CD4-positive, alpha-beta T cell (primary cell): Measurements from ENCODE around the gene DNAJC6. TPM values are rescaled to one million over a fixed set of nuclear protein-coding genes. Genes with fewer than 3 reads are reported as not detected.

Experiments used
- ATAC-seq: fragments of 200-7000 bp; cut with Tn5 transposase; one replicate; pipeline ENCODE4 v1.10.0; 2022; ENCODE audit warnings: mild to moderate bottlenecking; ENCODE audit not compliant: poor library complexity
- CTCF ChIA-PET: fragments of 350-600 bp; sonication (Branson Sonifier 250); formaldehyde crosslinking; loops from one replicate; lab custom pipeline; 2021; ENCODE audit warnings: antibody characterized with exemption, inconsistent platforms; lab: Charles Lee
- POLR2A ChIA-PET: fragments of 350-600 bp; sonication (Branson Sonifier 250); formaldehyde crosslinking; loops from one replicate; lab custom pipeline; 2021; ENCODE audit warnings: antibody characterized with exemption, inconsistent platforms; lab: Charles Lee
- DNase-seq, 14 experiments: peaks; one replicate each; pipeline ENCODE4 v3.0.0-alpha.2; 2013 to 2020; ENCODE audit warnings: mixed read lengths in 2 of 14
- H3K27ac ChIP-seq, 2 donors: one replicate each; pipeline versions ENCODE4 v1.5.1 to v1.7.0; 2013; ENCODE audit warnings: low read length in 2 of 2, low read depth in 1 of 2, mild to moderate bottlenecking in 1 of 2
- H3K27me3 ChIP-seq, 2 experiments: 1 replicate in 1 of 2; 2 replicates in 1 of 2; pipeline versions ENCODE4 v1.6.1 to v1.7.0; 2013; ENCODE audit warnings: low read length in 2 of 2, control low read depth in 1 of 2, mild to moderate bottlenecking in 1 of 2, moderate library complexity in 1 of 2; ENCODE audit not compliant: insufficient read depth in 2 of 2, control insufficient read depth in 1 of 2
- H3K36me3 ChIP-seq: one replicate; pipeline ENCODE4 v1.6.1; 2013; ENCODE audit warnings: low read length, control low read depth; ENCODE audit not compliant: insufficient read depth
- H3K4me1 ChIP-seq: one replicate; pipeline ENCODE4 v1.6.1; 2013; ENCODE audit warnings: low read length, control low read depth; ENCODE audit not compliant: insufficient read depth
- H3K4me3 ChIP-seq: one replicate; pipeline ENCODE4 v1.5.1; 2013; ENCODE audit warnings: mild to moderate bottlenecking, low read length, moderate library complexity
- H3K9me3 ChIP-seq, 2 experiments: 1 replicate in 1 of 2; 2 replicates in 1 of 2; pipeline versions ENCODE4 v1.6.1 to v1.7.0; 2013; ENCODE audit warnings: low read length in 2 of 2, mild to moderate bottlenecking in 2 of 2, control low read depth in 1 of 2, moderate library complexity in 1 of 2; ENCODE audit not compliant: control insufficient read depth in 1 of 2, insufficient read depth in 1 of 2
- H3K27ac Mint-ChIP-seq: one replicate; pipeline ENCODE4 v1.8.0; 2020; ENCODE audit warnings: mixed read lengths
- H3K27me3 Mint-ChIP-seq: one replicate; pipeline ENCODE4 v1.8.0; 2021; ENCODE audit warnings: mixed read lengths
- H3K36me3 Mint-ChIP-seq: one replicate; pipeline ENCODE4 v1.8.0; 2021; ENCODE audit warnings: low read depth, mixed read lengths
- H3K4me1 Mint-ChIP-seq: one replicate; pipeline ENCODE4 v1.8.0; 2021; ENCODE audit warnings: low read depth, mixed read lengths
- H3K4me3 Mint-ChIP-seq: one replicate; pipeline ENCODE4 v1.8.0; 2020; ENCODE audit warnings: mild to moderate bottlenecking, mixed read lengths
- H3K9me3 Mint-ChIP-seq: one replicate; pipeline ENCODE4 v1.8.0; 2020; ENCODE audit warnings: mixed read lengths
- CTCF ChIP-seq: fragments of 200-600 bp; IDR thresholded peaks from one replicate; pipeline ENCODE4 v1.8.0; 2022; ENCODE audit warnings: antibody characterized with exemption, mild to moderate bottlenecking
- intact Hi-C, 2 experiments: fragments of 100-400 bp; cut with DNase I in 1 of 2; cut with micrococcal nuclease in 1 of 2; formaldehyde crosslinking; loops; one replicate each; pipeline versions ENCODE4 v1.15.1 to v1.9.0; 2023 to 2025; cut with DNase I, micrococcal nuclease
- total RNA-seq, 174 experiments: library from RNA in 2 of 174; stranded (reverse) in 2 of 174; gene quantifications; one replicate each; pipeline ENCODE4 v1.2.3 and lab custom pipeline; 2021 to 2026

DNAJC6 gene
- total RNA-seq, 2 experiments from 2014 or later: 2.4 to 2.5 TPM

DNA sequence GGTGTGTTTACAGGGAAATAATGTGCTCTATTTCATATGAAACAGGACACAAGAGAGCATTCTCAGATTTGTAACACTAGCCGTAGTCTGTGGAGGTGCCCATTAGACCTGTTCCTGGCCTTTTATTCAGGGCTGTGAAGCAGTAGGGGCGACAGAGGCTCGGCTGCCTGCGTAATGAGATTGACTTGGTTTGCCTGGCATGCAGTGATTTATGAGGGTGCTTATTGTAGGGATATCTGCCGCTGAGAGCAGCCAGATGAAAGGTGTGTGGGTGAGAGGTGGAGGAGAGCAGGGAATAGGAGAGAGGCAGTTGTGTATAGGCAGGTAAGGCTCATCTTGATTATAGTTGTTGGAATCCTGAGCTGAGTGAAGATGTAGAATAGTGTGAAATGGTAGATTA is 51.3 kb downstream of the DNAJC6 start:
- H3K36me3 Mint-ChIP-seq: no peaks in the 10 kb centered on the region
- ChIA-PET CTCF (no interaction called here), POLR2A (no interaction called here)
- no peaks in the 10 kb centered on the region for H3K4me1 Mint-ChIP-seq
- Histone ChIP-seq H3K27me3 (no peaks in the 10 kb centered on the region), H3K4me3 (no peak overlapping the region), H3K4me1 (no peaks in the 10 kb centered on the region), H3K36me3 (no peaks in the 10 kb centered on the region), H3K9me3 (no peaks in the 10 kb centered on the region), H3K27ac (no peak overlapping the region)
- no peak for DNase-seq
- H3K4me3 Mint-ChIP-seq: no peak overlapping the region
- no peak overlapping the region for H3K27ac Mint-ChIP-seq
- H3K9me3 Mint-ChIP-seq: no peaks in the 10 kb centered on the region
- no peak for TF ChIP-seq CTCF
- ATAC-seq: no peak
- intact Hi-C loops: no loop called here
- H3K27me3 Mint-ChIP-seq: no peaks in the 10 kb centered on the region

GRCh38 chr1:65362545-65362944 is 53.2 kb downstream of the DNAJC6 start:
- no peaks in the 10 kb centered on the region for H3K4me1 Mint-ChIP-seq
- no peaks in the 10 kb centered on the region for H3K36me3 Mint-ChIP-seq
- Histone ChIP-seq H3K4me3 (no peak overlapping the region), H3K36me3 (no peaks in the 10 kb centered on the region), H3K27me3 (no peaks in the 10 kb centered on the region), H3K4me1 (no peaks in the 10 kb centered on the region), H3K27ac (no peak overlapping the region), H3K9me3 (no peaks in the 10 kb centered on the region)
- no peak overlapping the region for H3K27ac Mint-ChIP-seq
- TF ChIP-seq CTCF: no peak
- H3K9me3 Mint-ChIP-seq: no peaks in the 10 kb centered on the region
- ATAC-seq: no peak
- intact Hi-C loops: no loop called here
- H3K27me3 Mint-ChIP-seq: no peaks in the 10 kb centered on the region
- ChIA-PET POLR2A (no interaction called here), CTCF (no interaction called here)
- no peak overlapping the region for H3K4me3 Mint-ChIP-seq
- no peak for DNase-seq

- CTCF ChIA-PET: no interaction called here
- no peak for ATAC-seq
- no peaks in the 10 kb centered on the region for H3K9me3 ChIP-seq
- H3K4me3 ChIP-seq: no peak overlapping the region
- POLR2A ChIA-PET: no interaction called here
- Mint-ChIP-seq H3K4me1 (no peaks in the 10 kb centered on the region), H3K27me3 (no peaks in the 10 kb centered on the region), H3K27ac (no peak overlapping the region), H3K9me3 (no peaks in the 10 kb centered on the region), H3K36me3 (no peaks in the 10 kb centered on the region), H3K4me3 (no peak overlapping the region)
- no peaks in the 10 kb centered on the region for H3K4me1 ChIP-seq
- H3K27ac ChIP-seq: no peak overlapping the region
- H3K36me3 ChIP-seq: no peaks in the 10 kb centered on the region
- H3K27me3 ChIP-seq: no peaks in the 10 kb centered on the region
- no peak for TF ChIP-seq CTCF
- intact Hi-C loops: no loop called here
- DNase-seq: no peak
Observed at GRCh38 chr1:65363484-65363883, 54.1 kb downstream of the DNAJC6 start.
